Smooth muscle cell (in vitro differentiated cells): ENCODE results near the gene ZNRF3. TPM values are rescaled to one million over a fixed set of nuclear protein-coding genes. Genes with fewer than 3 reads are reported as not detected.

ENCODE experiments used
- DNase-seq: peaks from one replicate; lab custom pipeline; 2025; ENCODE audit not compliant: unreplicated experiment; lab: John Stamatoyannopoulos, UW
- H2AFZ ChIP-seq: fragments of 200-600 bp; sonication (generic); 2 replicates; pipeline ENCODE4 v1.6.0; 2016; ENCODE audit warnings: antibody characterized with exemption, low read depth, mild to moderate bottlenecking
- H3F3A ChIP-seq: fragments of 200-600 bp; sonication (generic); 2 replicates; pipeline ENCODE4 v1.6.0; 2017; ENCODE audit warnings: antibody characterized with exemption, low read depth
- H3K27ac ChIP-seq: fragments of 200-600 bp; sonication (generic); 2 replicates; pipeline ENCODE4 v1.5.1; 2016; ENCODE audit warnings: low read depth, mild to moderate bottlenecking
- H3K27me3 ChIP-seq: fragments of 200-600 bp; sonication (generic); 2 replicates; pipeline ENCODE4 v1.6.1; 2016; ENCODE audit warnings: low read depth, mild to moderate bottlenecking
- H3K36me3 ChIP-seq: fragments of 200-600 bp; sonication (generic); 2 replicates; pipeline ENCODE4 v1.5.1; 2016; ENCODE audit warnings: low read depth
- H3K4me1 ChIP-seq: fragments of 200-600 bp; sonication (generic); 2 replicates; pipeline ENCODE4 v1.5.1; 2016; ENCODE audit warnings: low read depth
- H3K4me2 ChIP-seq: fragments of 200-600 bp; sonication (generic); 2 replicates; pipeline ENCODE4 v1.6.0; 2016; ENCODE audit warnings: mild to moderate bottlenecking
- H3K4me3 ChIP-seq: fragments of 200-600 bp; sonication (generic); 2 replicates; pipeline ENCODE4 v1.5.1; 2016; ENCODE audit warnings: mild to moderate bottlenecking
- H3K79me2 ChIP-seq: fragments of 200-600 bp; sonication (generic); 2 replicates; pipeline ENCODE4 v1.6.0; 2016; ENCODE audit warnings: low read depth, mild to moderate bottlenecking
- H3K9ac ChIP-seq: fragments of 200-600 bp; sonication (generic); 2 replicates; pipeline ENCODE4 v1.6.0; 2016; ENCODE audit warnings: low read depth
- H3K9me3 ChIP-seq: fragments of 200-600 bp; sonication (generic); replicated peaks from 2 replicates; pipeline ENCODE4 v1.5.1; 2016; ENCODE audit warnings: low read depth
- H4K20me1 ChIP-seq: fragments of 200-600 bp; sonication (generic); 2 replicates; pipeline ENCODE4 v1.6.0; 2016; ENCODE audit warnings: low read depth
- WGBS: methylation state at CpG from one replicate; pipeline ENCODE4 v1.1.7; 2016; ENCODE audit warnings: low lambda C conversion rate; 5-methylcytosine and 5-hydroxymethylcytosine counted together
- polyA plus RNA-seq: library from polyadenylated mRNA; unstranded; fragments of >200 nt; fragmentation: Nextera tagmentation; extraction: Ambion mirVana; gene quantifications from 2 replicates; pipeline ENCODE4 v1.2.1, GENCODE V29; 2016
- total RNA-seq: library from RNA; depleted of rRNA; stranded (reverse); fragments of >200 nt; gene quantifications from 2 replicates; pipeline ENCODE4 v1.2.3, GENCODE V29; 2014
- TF ChIP-seq, protein P1 (sequence below): fragments of 200-600 bp; sonication (generic); IDR thresholded peaks from 2 replicates; pipeline ENCODE4 v1.5.1; 2017; ENCODE audit warnings: borderline replicate concordance, mild to moderate bottlenecking, antibody characterized with exemption; ENCODE audit not compliant: insufficient read depth, poor library complexity, severe bottlenecking

Gene ZNRF3
- total and polyA plus RNA-seq, 2 experiments from 2014 or later, result 4.7 to 5.5 TPM

DNA sequence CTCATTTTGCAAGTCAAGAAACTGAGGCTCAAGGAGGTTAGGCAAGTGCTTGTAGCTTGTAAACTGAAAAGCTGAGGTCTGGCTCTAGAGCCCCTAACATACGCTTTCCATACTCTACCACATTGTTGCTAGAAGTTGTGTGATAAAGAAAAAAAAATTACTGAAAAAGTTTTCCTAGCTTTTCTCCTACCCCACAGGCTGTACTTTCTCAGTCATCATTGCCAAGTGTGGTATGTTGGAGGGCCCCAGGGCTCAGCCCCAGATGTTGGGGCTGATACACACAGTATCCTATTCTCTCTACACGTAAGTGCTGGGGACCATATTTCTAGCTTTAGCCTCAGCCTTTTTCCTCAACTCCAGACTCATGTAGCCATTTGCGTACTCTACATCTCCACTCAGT is 205.4 kb downstream of the ZNRF3 start:
- Histone ChIP-seq H3K9me3 (no peaks in the 10 kb centered on the region), H3K79me2 (no peaks in the 10 kb centered on the region), H3K4me2 (no peak overlapping the region), H3K4me3 (no peak overlapping the region), H3K27ac (no peak overlapping the region), H2AFZ (no peak overlapping the region), H3F3A (no peaks in the 10 kb centered on the region), H3K27me3 (no peaks in the 10 kb centered on the region), H4K20me1 (peaks cover 3% of the 10 kb centered on the region), H3K36me3 (no peaks in the 10 kb centered on the region), H3K4me1 (no peaks in the 10 kb centered on the region), H3K9ac (no peak overlapping the region)
- TF ChIP-seq, protein P1, sequence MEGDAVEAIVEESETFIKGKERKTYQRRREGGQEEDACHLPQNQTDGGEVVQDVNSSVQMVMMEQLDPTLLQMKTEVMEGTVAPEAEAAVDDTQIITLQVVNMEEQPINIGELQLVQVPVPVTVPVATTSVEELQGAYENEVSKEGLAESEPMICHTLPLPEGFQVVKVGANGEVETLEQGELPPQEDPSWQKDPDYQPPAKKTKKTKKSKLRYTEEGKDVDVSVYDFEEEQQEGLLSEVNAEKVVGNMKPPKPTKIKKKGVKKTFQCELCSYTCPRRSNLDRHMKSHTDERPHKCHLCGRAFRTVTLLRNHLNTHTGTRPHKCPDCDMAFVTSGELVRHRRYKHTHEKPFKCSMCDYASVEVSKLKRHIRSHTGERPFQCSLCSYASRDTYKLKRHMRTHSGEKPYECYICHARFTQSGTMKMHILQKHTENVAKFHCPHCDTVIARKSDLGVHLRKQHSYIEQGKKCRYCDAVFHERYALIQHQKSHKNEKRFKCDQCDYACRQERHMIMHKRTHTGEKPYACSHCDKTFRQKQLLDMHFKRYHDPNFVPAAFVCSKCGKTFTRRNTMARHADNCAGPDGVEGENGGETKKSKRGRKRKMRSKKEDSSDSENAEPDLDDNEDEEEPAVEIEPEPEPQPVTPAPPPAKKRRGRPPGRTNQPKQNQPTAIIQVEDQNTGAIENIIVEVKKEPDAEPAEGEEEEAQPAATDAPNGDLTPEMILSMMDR, result no peak
- DNase-seq, result no peak
- WGBS, result 93% methylated on average over 3 of the region's 3 CpGs

DNA sequence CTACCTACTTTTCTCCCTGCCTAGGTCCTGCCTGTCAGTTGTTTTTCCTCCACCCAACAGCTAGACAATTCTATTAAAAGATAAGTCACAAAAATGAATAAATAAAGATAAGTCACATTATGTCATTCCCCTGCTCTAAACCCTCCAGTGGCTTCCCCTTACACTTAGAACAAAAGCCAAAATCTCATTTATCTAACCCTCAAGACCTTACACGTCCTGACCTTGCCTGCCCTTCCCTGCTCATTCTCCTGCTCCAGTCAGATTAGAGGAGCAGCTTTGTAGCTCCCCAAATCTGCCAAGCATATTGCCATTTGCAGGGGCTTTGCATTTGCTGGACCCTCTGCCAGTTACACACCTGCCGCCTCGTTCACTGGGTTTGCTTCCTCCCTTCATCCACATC is 206.1 kb downstream of the ZNRF3 start:
- peaks cover 3% of the 10 kb centered on the region for H4K20me1 ChIP-seq
- no peak overlapping the region for H3K4me2 ChIP-seq
- 88% methylated on average over 3 of the region's 3 CpGs for WGBS

DNA sequence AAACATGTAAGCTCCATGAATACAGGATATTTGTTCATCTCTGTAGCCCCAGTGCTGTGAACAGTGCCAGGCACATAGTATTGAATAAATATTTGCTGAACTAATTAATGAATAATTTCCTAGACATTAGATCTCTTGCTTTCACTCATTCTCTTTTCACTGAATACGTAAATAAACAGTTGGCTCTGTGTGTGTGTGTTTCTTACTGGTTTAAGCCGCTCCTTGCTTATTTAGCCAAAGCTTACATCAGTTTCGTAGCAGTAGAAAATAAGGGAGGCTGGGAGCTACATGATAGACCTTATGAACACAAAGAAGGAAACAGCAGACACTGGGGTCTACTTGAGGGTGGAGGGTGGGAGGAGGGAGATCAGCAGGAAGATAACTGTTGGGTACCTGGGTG is 206.7 kb downstream of the ZNRF3 start:
- no peak overlapping the region for H3K4me3 ChIP-seq
- no peak overlapping the region for H3K27ac ChIP-seq
- no peaks in the 10 kb centered on the region for H3K79me2 ChIP-seq
- WGBS, result 92% methylated on average over 3 of the region's 3 CpGs
- no peaks in the 10 kb centered on the region for H3F3A ChIP-seq
- H3K9me3 ChIP-seq, result no peaks in the 10 kb centered on the region
- H3K4me2 ChIP-seq, result no peak overlapping the region
- H3K4me1 ChIP-seq, result no peaks in the 10 kb centered on the region
- no peak for DNase-seq
- H4K20me1 ChIP-seq, result peaks cover 3% of the 10 kb centered on the region
- no peaks in the 10 kb centered on the region for H3K36me3 ChIP-seq
- no peak overlapping the region for H2AFZ ChIP-seq
- TF ChIP-seq, protein P1, result no peak
- H3K9ac ChIP-seq, result no peak overlapping the region
- no peaks in the 10 kb centered on the region for H3K27me3 ChIP-seq

More for the DNA sequence above, 206.1 kb downstream of the ZNRF3 start:
- no peaks in the 10 kb centered on the region for H3K4me1 ChIP-seq
- H3K36me3 ChIP-seq, result no peaks in the 10 kb centered on the region
- DNase-seq, result no peak
- no peaks in the 10 kb centered on the region for H3F3A ChIP-seq
- H3K27ac ChIP-seq, result no peak overlapping the region
- H2AFZ ChIP-seq, result no peak overlapping the region
- no peak overlapping the region for H3K4me3 ChIP-seq
- TF ChIP-seq, protein P1, result no peak
- no peaks in the 10 kb centered on the region for H3K79me2 ChIP-seq
- H3K27me3 ChIP-seq, result no peaks in the 10 kb centered on the region
- H3K9ac ChIP-seq, result no peak overlapping the region
- H3K9me3 ChIP-seq, result no peaks in the 10 kb centered on the region

DNA sequence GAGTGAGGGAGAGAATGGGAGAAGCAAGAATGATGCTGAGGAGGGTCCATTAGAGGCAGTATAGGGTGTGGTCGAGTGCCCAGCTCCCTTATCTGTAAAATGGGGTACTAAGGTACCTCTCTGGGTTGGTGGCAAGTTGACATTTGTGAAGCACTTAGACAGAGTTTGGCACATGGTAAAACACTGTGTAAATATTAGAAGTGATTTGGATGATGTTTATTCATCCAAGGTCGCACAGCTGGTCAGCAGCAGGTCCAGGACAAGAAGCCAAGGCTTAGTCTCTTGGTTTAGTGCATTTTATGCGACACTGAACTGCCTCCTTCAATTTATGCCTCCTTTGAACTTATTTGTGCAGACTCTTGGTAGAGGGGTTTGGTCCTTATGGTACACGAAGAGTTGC is 208.9 kb downstream of the ZNRF3 start:
- 97% methylated on average over 4 of the region's 4 CpGs for WGBS
- no peaks in the 10 kb centered on the region for H3K79me2 ChIP-seq
- H3K4me2 ChIP-seq, result no peak overlapping the region
- H3K27me3 ChIP-seq, result no peaks in the 10 kb centered on the region
- no peak overlapping the region for H2AFZ ChIP-seq
- no peaks in the 10 kb centered on the region for H3F3A ChIP-seq
- H4K20me1 ChIP-seq, result peaks cover under 1% of the 10 kb centered on the region
- H3K9me3 ChIP-seq, result no peaks in the 10 kb centered on the region
- DNase-seq, result no peak
- no peak overlapping the region for H3K9ac ChIP-seq
- H3K27ac ChIP-seq, result no peak overlapping the region
- peaks cover 9% of the 10 kb centered on the region for H3K4me1 ChIP-seq
- TF ChIP-seq, protein P1, result no peak
- H3K36me3 ChIP-seq, result no peaks in the 10 kb centered on the region
- no peak overlapping the region for H3K4me3 ChIP-seq
